Skeletal muscle tissue (tissue), 1 donor: ENCODE measurements around the gene QRFP. TPM values are rescaled to one million over a fixed set of nuclear protein-coding genes. Genes with fewer than 3 reads are reported as not detected.

Experiments used
- total RNA-seq: library from RNA; depleted of rRNA; stranded (reverse); fragments of >200 nt; gene quantifications from one replicate; pipeline ENCODE4 v1.2.3, GENCODE V29; 2014

The QRFP gene
- total RNA-seq, 1 donor from 2014 or later: not detected

Other genes starting within 250 kb of the QRFP start
- gene PRDM12, start 232.2 kb downstream of the QRFP start, total RNA-seq: not detected
- gene EXOSC2, start 203.0 kb downstream of the QRFP start, total RNA-seq: 27.1 TPM
- 27.7 TPM for gene ABL1, start 61.6 kb downstream of the QRFP start, total RNA-seq
- gene FIBCD1, start 42.4 kb upstream of the QRFP start, total RNA-seq: not detected
- 0.52 TPM for gene LAMC3, start 112.4 kb upstream of the QRFP start, total RNA-seq
- gene AIF1L, start 199.7 kb upstream of the QRFP start, total RNA-seq: 12.0 TPM
- 20.9 TPM for gene NUP214, start 228.8 kb upstream of the QRFP start, total RNA-seq